OCI-LY7 (cell line): Measurements from ENCODE around the gene FASTK. TPM values are rescaled to one million over a fixed set of nuclear protein-coding genes. Genes with fewer than 3 reads are reported as not detected.

Source experiments
- BruUV-seq: library from RNA; stranded (reverse); fragments of 400-500 nt; replicated peaks from 2 replicates; lab custom pipeline; 2021; lab: Mats Ljungman, UMichigan
- CTCF ChIA-PET: fragments of 300-600 bp; sonication (Branson Sonifier 250); formaldehyde crosslinking; loops from one replicate; lab custom pipeline; 2022; ENCODE audit warnings: antibody characterized with exemption; ENCODE audit not compliant: unreplicated experiment; lab: Charles Lee
- POLR2A ChIA-PET: fragments of 300-600 bp; sonication (Branson Sonifier 250); formaldehyde crosslinking; loops from one replicate; lab custom pipeline; 2022; ENCODE audit warnings: antibody characterized with exemption; lab: Charles Lee
- DNase-seq: peaks from one replicate; pipeline ENCODE4 v3.0.0-alpha.2; 2015; ENCODE audit warnings: low spot score
- H2AFZ ChIP-seq: fragments of 200-600 bp; sonication (generic), shearing (Covaris generic); 2 replicates; pipeline ENCODE4 v1.6.1; 2014; ENCODE audit warnings: mild to moderate bottlenecking, antibody characterized with exemption, low read length, moderate library complexity
- H3K27ac ChIP-seq: fragments of 200-600 bp; sonication (generic); 2 replicates; pipeline ENCODE4 v1.5.1; 2014; ENCODE audit warnings: mixed run types, low read depth, mild to moderate bottlenecking, moderate library complexity, low read length, inconsistent platforms; ENCODE audit not compliant: poor library complexity, severe bottlenecking
- H3K36me3 ChIP-seq: fragments of 200-600 bp; sonication (generic); 2 replicates; pipeline ENCODE4 v1.6.1; 2014; ENCODE audit warnings: mild to moderate bottlenecking, antibody characterized with exemption, low read length, moderate library complexity, mixed read lengths; ENCODE audit not compliant: insufficient read depth
- H3K4me1 ChIP-seq: fragments of 200-600 bp; sonication (generic); 2 replicates; pipeline ENCODE4 v1.5.1; 2014; ENCODE audit warnings: mild to moderate bottlenecking, low read length; ENCODE audit not compliant: insufficient read depth, poor library complexity, severe bottlenecking
- H3K4me2 ChIP-seq: fragments of 200-600 bp; sonication (generic); 2 replicates; pipeline ENCODE4 v1.6.1; 2014; ENCODE audit warnings: mild to moderate bottlenecking, low read length
- H3K4me3 ChIP-seq: fragments of 200-600 bp; sonication (generic); 2 replicates; pipeline ENCODE4 v1.5.1; 2014; ENCODE audit warnings: mild to moderate bottlenecking, low read depth, low read length; ENCODE audit not compliant: poor library complexity, severe bottlenecking
- H3K79me2 ChIP-seq: fragments of 200-600 bp; sonication (generic); 2 replicates; pipeline ENCODE4 v1.6.1; 2016; ENCODE audit warnings: low read depth, mild to moderate bottlenecking, low read length, moderate library complexity, mixed read lengths; ENCODE audit not compliant: insufficient read depth
- H3K9me2 ChIP-seq: fragments of 200-600 bp; sonication (generic); 2 replicates; pipeline ENCODE4 v1.6.1; 2016; ENCODE audit warnings: mild to moderate bottlenecking, low read length, mixed read lengths; ENCODE audit not compliant: insufficient read depth
- H3K9me3 ChIP-seq: fragments of 200-600 bp; sonication (generic); 2 replicates; pipeline ENCODE4 v1.6.1; 2014; ENCODE audit warnings: mild to moderate bottlenecking, mixed run types, low read length, mixed read lengths
- H4K20me1 ChIP-seq: fragments of 200-600 bp; sonication (generic); 2 replicates; pipeline ENCODE4 v1.6.1; 2014; ENCODE audit warnings: mild to moderate bottlenecking, antibody characterized with exemption, low read length, moderate library complexity, mixed read lengths; ENCODE audit not compliant: insufficient read depth
- EZH2phosphoT487 ChIP-seq: fragments of 200-600 bp; sonication (generic); IDR thresholded peaks from 2 replicates; pipeline ENCODE4 v1.6.1; 2018; ENCODE audit warnings: low read depth, borderline replicate concordance, mild to moderate bottlenecking, mixed run types, antibody characterized with exemption, low read length, moderate library complexity, mixed read lengths
- intact Hi-C: fragments of 100-400 bp; cut with micrococcal nuclease; formaldehyde crosslinking; loops from one replicate; pipeline ENCODE4 v1.10.0; 2022; ENCODE audit not compliant: unreplicated experiment
- total RNA-seq, 2 experiments: library from RNA; depleted of rRNA in 1 of 2; stranded (reverse); fragments of >200 nt in 1 of 2; shearing (Covaris generic) in 1 of 2; gene quantifications; 2 replicates each; pipeline ENCODE4 v1.2.3, GENCODE V29; 2014 to 2022
- TF ChIP-seq, protein P1 (sequence below): fragments of 200-600 bp; sonication (generic); conservative IDR thresholded peaks from 2 replicates; pipeline ENCODE4 v1.5.1; 2014; ENCODE audit warnings: mild to moderate bottlenecking, antibody characterized with exemption, low read length, moderate library complexity, mixed read lengths

FASTK gene
- total RNA-seq, 2 experiments from 2014 or later = 90.5 to 118 TPM

DNA sequence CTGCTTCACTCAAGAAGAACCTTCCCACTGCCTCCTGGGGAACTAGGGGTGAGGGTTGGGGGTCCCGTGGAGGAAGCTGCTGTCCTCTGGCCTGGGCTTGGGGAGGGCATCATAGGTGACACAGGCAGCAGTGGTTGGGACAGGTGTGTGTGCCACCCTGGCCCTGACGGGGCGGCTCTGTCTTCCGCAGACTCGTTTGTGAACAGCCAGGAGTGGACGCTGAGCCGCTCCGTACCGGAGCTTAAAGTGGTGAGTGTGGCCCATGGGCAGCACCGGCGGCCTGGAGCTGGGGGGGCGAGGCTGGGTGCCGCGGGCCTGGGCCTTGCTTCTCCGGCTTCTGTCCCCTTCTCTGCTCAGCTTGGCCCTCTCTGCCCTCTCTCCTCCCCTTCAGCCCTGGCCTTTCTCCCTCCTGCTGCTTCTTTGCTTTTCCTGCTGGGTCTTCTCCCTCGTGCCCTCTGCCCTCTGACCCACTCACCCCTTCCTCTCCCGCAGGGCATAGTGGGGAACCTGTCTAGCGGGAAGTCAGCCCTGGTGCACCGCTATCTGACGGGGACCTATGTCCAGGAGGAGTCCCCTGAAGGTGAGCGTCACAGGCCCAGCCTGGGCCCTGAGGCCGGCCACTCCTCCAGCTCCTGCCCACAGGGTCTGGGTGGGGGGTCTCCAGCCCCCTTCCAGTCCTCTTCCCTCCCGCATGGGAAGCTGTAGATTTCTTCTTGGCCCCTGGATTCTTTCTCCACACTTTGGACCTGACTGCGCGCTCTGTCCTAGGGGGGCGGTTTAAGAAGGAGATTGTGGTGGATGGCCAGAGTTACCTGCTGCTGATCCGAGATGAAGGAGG, 36.2 kb upstream of the FASTK start:
- CTCF ChIA-PET = no interaction called here
- Histone ChIP-seq H3K36me3 (no peaks in the 10 kb centered on the region), H2AFZ (no peak overlapping the region), H3K4me2 (no peak overlapping the region), H3K27ac (no peak overlapping the region), H4K20me1 (no peaks in the 10 kb centered on the region), H3K79me2 (no peaks in the 10 kb centered on the region), H3K9me2 (no peaks in the 10 kb centered on the region), H3K9me3 (no peaks in the 10 kb centered on the region), H3K4me3 (no peak overlapping the region), H3K4me1 (no peaks in the 10 kb centered on the region)
- TF ChIP-seq, protein P1, sequence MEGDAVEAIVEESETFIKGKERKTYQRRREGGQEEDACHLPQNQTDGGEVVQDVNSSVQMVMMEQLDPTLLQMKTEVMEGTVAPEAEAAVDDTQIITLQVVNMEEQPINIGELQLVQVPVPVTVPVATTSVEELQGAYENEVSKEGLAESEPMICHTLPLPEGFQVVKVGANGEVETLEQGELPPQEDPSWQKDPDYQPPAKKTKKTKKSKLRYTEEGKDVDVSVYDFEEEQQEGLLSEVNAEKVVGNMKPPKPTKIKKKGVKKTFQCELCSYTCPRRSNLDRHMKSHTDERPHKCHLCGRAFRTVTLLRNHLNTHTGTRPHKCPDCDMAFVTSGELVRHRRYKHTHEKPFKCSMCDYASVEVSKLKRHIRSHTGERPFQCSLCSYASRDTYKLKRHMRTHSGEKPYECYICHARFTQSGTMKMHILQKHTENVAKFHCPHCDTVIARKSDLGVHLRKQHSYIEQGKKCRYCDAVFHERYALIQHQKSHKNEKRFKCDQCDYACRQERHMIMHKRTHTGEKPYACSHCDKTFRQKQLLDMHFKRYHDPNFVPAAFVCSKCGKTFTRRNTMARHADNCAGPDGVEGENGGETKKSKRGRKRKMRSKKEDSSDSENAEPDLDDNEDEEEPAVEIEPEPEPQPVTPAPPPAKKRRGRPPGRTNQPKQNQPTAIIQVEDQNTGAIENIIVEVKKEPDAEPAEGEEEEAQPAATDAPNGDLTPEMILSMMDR = no peak
- no peak for TF ChIP-seq EZH2phosphoT487
- no peak for DNase-seq
- no TSS peak for BruUV-seq
- intact Hi-C loops = loop anchor here (10.0 kb wide), 1 partner anchor 222 kb away; no protein-coding TSS in a partner anchor
- POLR2A ChIA-PET = interaction anchor here (0.6 kb wide), 1 partner anchor 151 kb away, joined by 6 read pairs; no protein-coding TSS in a partner anchor

GRCh38 chr7:151115836-151116418, 35.3 kb upstream of the FASTK start:
- TF ChIP-seq, protein P1 = no peak
- TF ChIP-seq EZH2phosphoT487 = no peak
- H3K9me3 ChIP-seq = no peaks in the 10 kb centered on the region
- BruUV-seq = no TSS peak
- no peak overlapping the region for H2AFZ ChIP-seq
- intact Hi-C loops = loop anchor here (10.0 kb wide), 1 partner anchor 221 kb away; no protein-coding TSS in a partner anchor
- no peaks in the 10 kb centered on the region for H3K4me1 ChIP-seq
- H3K27ac ChIP-seq = no peak overlapping the region
- no peaks in the 10 kb centered on the region for H3K79me2 ChIP-seq
- CTCF ChIA-PET = no interaction called here
- no peaks in the 10 kb centered on the region for H3K36me3 ChIP-seq
- POLR2A ChIA-PET = no interaction called here
- H3K9me2 ChIP-seq = no peaks in the 10 kb centered on the region
- H4K20me1 ChIP-seq = no peaks in the 10 kb centered on the region
- no peak overlapping the region for H3K4me2 ChIP-seq
- no peak overlapping the region for H3K4me3 ChIP-seq
- DNase-seq = no peak
